ENCODE data around the gene TMEM156.
"Not testable (repeated sequence)": the region's sequence is repeated elsewhere in the genome, so short reads cannot be mapped to it uniquely, and the experiment has no call there.

DNA sequence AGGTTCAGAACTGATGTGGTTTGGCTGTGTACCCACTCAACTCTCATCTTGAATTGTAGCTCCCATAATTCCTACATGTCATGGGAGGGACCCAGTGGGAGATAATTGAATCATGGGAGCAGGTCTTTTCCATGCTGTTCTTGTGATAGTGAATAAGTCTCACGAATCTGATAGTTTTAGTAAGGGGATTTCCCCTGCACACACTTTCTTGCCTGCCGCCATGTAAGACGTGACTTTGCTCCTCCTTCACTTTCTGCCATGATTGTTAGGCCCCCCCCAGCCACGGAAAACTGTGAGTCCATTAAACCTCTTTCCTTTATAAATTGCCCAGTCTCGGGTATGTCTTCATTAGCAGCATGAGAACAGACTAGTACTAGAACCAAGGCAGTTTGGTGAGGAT is 73.0 kb downstream of the TMEM156 start:
- not testable (repeated sequence) for TF ChIP-seq POLR2AphosphoS5 (IDR thresholded peaks at IDR 0.05; ENCODE audit: low read depth, low read length); POLR2A (IDR thresholded peaks at IDR 0.05; ENCODE audit: low read depth, low read length); TAF1 (IDR thresholded peaks at IDR 0.05; ENCODE audit: borderline replicate concordance, low read depth, low read length)

Measured in GM12892 (cell line).